Naive B cell (primary cell): ENCODE data around the gene USP6NL. TPM values are rescaled to one million over a fixed set of nuclear protein-coding genes. Genes with fewer than 3 reads are reported as not detected.

Source experiments
- ATAC-seq, 2 donors: fragments of 150-1000 bp; cut with Tn5 transposase; 2 replicates each; pipeline ENCODE4 v1.10.0; 2021; ENCODE audit warnings: low read depth in 2 of 2, mild to moderate bottlenecking in 2 of 2, moderate library complexity in 2 of 2
- DNase-seq: peaks from one replicate; pipeline ENCODE4 v3.0.0; 2022
- H3K27ac Mint-ChIP-seq, 6 donors: one replicate each; pipeline ENCODE4 v1.8.0; 2020 to 2022; ENCODE audit warnings: mild to moderate bottlenecking in 6 of 6, mixed read lengths in 6 of 6, moderate library complexity in 5 of 6, inconsistent platforms in 2 of 6
- H3K27me3 Mint-ChIP-seq, 3 donors: one replicate each; pipeline ENCODE4 v1.8.0; 2021 to 2022; ENCODE audit warnings: mixed read lengths in 3 of 3, mild to moderate bottlenecking in 1 of 3
- H3K36me3 Mint-ChIP-seq, 2 donors: one replicate each; pipeline ENCODE4 v1.8.0; 2020 to 2022; ENCODE audit warnings: mixed read lengths in 2 of 2, inconsistent platforms in 1 of 2, mild to moderate bottlenecking in 1 of 2
- H3K4me1 Mint-ChIP-seq, 3 donors: one replicate each; pipeline ENCODE4 v1.8.0; 2020 to 2022; ENCODE audit warnings: mixed read lengths in 3 of 3, inconsistent platforms in 1 of 3, mild to moderate bottlenecking in 1 of 3, moderate library complexity in 1 of 3
- H3K4me3 Mint-ChIP-seq, 8 donors: one replicate each; pipeline ENCODE4 v1.8.0; 2020 to 2022; ENCODE audit warnings: mild to moderate bottlenecking in 8 of 8, mixed read lengths in 8 of 8, moderate library complexity in 8 of 8, inconsistent platforms in 2 of 8
- H3K9me3 Mint-ChIP-seq, 7 donors: one replicate each; pipeline ENCODE4 v1.8.0; 2020 to 2022; ENCODE audit warnings: mixed read lengths in 7 of 7, mild to moderate bottlenecking in 5 of 7, inconsistent platforms in 2 of 7, moderate library complexity in 1 of 7
- polyA plus RNA-seq, 6 donors: library from polyadenylated mRNA; unstranded; fragments of 300-500 nt; fragmentation: Illumina TruSeq; gene quantifications; one replicate each; pipeline ENCODE4 v1.2.3, GENCODE V29; 2021; ENCODE audit warnings: low read depth in 6 of 6

The USP6NL gene
- polyA plus RNA-seq: 10 to 100 TPM; 37.8 to 56.8 (median 50.2) TPM

GRCh38 chr10:11611248-11612020 is at the start of gene USP6NL:
TSS of gene USP6NL (minus strand) at chr10:11611650. CDS start at chr10:11597634, 14,016 bp downstream.
- Mint-ChIP-seq H3K27ac (peak within 1 kb of the TSS; percentile 88 to 96 (median 94)), H3K27me3 (no peaks in the 10 kb centered on the region), H3K36me3 (no peaks in the 10 kb centered on the region), H3K4me1 (peaks cover 35 to 44% (median 36%) of the 10 kb centered on the region in 3 donors), H3K4me3 (peak within 1 kb of the TSS; percentile 90 to 100 (median 96)), H3K9me3 (peaks cover 0 to 2% (median 0%) of the 10 kb centered on the region in 7 donors)
- ATAC-seq (peak; percentile 78), DNase-seq (peak; percentile 77)

- DNase-seq (no peak), ATAC-seq (no peak)
- H3K27me3 Mint-ChIP-seq: no peaks in the 10 kb centered on the region
- peak overlapping the region in 1 of 6 donors; percentile 70 for H3K27ac Mint-ChIP-seq
- no peak overlapping the region for H3K4me3 Mint-ChIP-seq
- no peaks in the 10 kb centered on the region for H3K36me3 Mint-ChIP-seq
- H3K9me3 Mint-ChIP-seq: no peaks in the 10 kb centered on the region
- H3K4me1 Mint-ChIP-seq: peaks cover 42 to 62% (median 45%) of the 10 kb centered on the region in 3 donors
Observed at GRCh38 chr10:11658801-11659368, 47.4 kb upstream of the USP6NL start.

- DNase-seq (no peak), ATAC-seq (no peak)
- H3K36me3 Mint-ChIP-seq: no peaks in the 10 kb centered on the region
- peaks cover 19 to 38% (median 26%) of the 10 kb centered on the region in 3 donors for H3K4me1 Mint-ChIP-seq
- no peaks in the 10 kb centered on the region for H3K9me3 Mint-ChIP-seq
- H3K4me3 Mint-ChIP-seq: no peak overlapping the region
- peak overlapping the region in 1 of 6 donors; percentile 76 for H3K27ac Mint-ChIP-seq
- no peaks in the 10 kb centered on the region for H3K27me3 Mint-ChIP-seq
Observed at GRCh38 chr10:11655836-11656235, 44.4 kb upstream of the USP6NL start.

GRCh38 chr10:11654659-11655058 is 43.2 kb upstream of the USP6NL start:
- Mint-ChIP-seq H3K4me1 (peaks cover 16 to 28% (median 18%) of the 10 kb centered on the region in 3 donors), H3K36me3 (no peaks in the 10 kb centered on the region), H3K27ac (peak overlapping the region in 1 of 6 donors; percentile 51), H3K9me3 (no peaks in the 10 kb centered on the region), H3K27me3 (no peaks in the 10 kb centered on the region), H3K4me3 (no peak overlapping the region)
- no peak for DNase-seq
- ATAC-seq: no peak

- DNase-seq (no peak), ATAC-seq (no peak)
- peak overlapping the region in 1 of 8 donors; percentile 9 for H3K4me3 Mint-ChIP-seq
- H3K4me1 Mint-ChIP-seq: peaks cover 16 to 31% (median 19%) of the 10 kb centered on the region in 3 donors
- H3K27me3 Mint-ChIP-seq: no peaks in the 10 kb centered on the region
- H3K9me3 Mint-ChIP-seq: no peaks in the 10 kb centered on the region
- H3K36me3 Mint-ChIP-seq: no peaks in the 10 kb centered on the region
- peak overlapping the region in 1 of 6 donors; percentile 73 for H3K27ac Mint-ChIP-seq
Observed at GRCh38 chr10:11653758-11654471, 42.5 kb upstream of the USP6NL start.

- ATAC-seq: no peak
- no peak overlapping the region for H3K27ac Mint-ChIP-seq
- no peaks in the 10 kb centered on the region for H3K36me3 Mint-ChIP-seq
- no peaks in the 10 kb centered on the region for H3K27me3 Mint-ChIP-seq
- no peak overlapping the region for H3K4me3 Mint-ChIP-seq
- no peak for DNase-seq
- H3K4me1 Mint-ChIP-seq: peaks cover 7 to 22% (median 13%) of the 10 kb centered on the region in 3 donors
- no peaks in the 10 kb centered on the region for H3K9me3 Mint-ChIP-seq
Observed at GRCh38 chr10:11647676-11648075, 36.2 kb upstream of the USP6NL start.

- H3K4me3 Mint-ChIP-seq: peak overlapping the region in 1 of 8 donors; percentile 57
- peak overlapping the region in 2 of 6 donors; percentile 39 to 92 for H3K27ac Mint-ChIP-seq
- ATAC-seq (no peak), DNase-seq (no peak)
- H3K27me3 Mint-ChIP-seq: no peaks in the 10 kb centered on the region
- no peaks in the 10 kb centered on the region for H3K36me3 Mint-ChIP-seq
- H3K4me1 Mint-ChIP-seq: peaks cover 15 to 28% (median 19%) of the 10 kb centered on the region in 3 donors
- no peaks in the 10 kb centered on the region for H3K9me3 Mint-ChIP-seq
Observed at GRCh38 chr10:11646450-11646849, 35.0 kb upstream of the USP6NL start.

- Mint-ChIP-seq H3K27me3 (no peaks in the 10 kb centered on the region), H3K36me3 (no peaks in the 10 kb centered on the region), H3K4me1 (peaks cover 24 to 36% (median 27%) of the 10 kb centered on the region in 3 donors), H3K4me3 (peak overlapping the region in 1 of 8 donors; percentile 22), H3K9me3 (no peaks in the 10 kb centered on the region), H3K27ac (peak overlapping the region in 1 of 6 donors; percentile 60)
- no peak for ATAC-seq
- no peak for DNase-seq
Observed at GRCh38 chr10:11643039-11643438, 31.6 kb upstream of the USP6NL start.

- Mint-ChIP-seq H3K27ac (peak overlapping the region in 2 of 6 donors; percentile 12 to 60), H3K9me3 (no peaks in the 10 kb centered on the region), H3K36me3 (no peaks in the 10 kb centered on the region), H3K4me3 (no peak overlapping the region), H3K4me1 (peaks cover 25 to 41% (median 32%) of the 10 kb centered on the region in 3 donors), H3K27me3 (no peaks in the 10 kb centered on the region)
- ATAC-seq: no peak
- no peak for DNase-seq
Observed at GRCh38 chr10:11642566-11642965, 31.1 kb upstream of the USP6NL start.

- no peak for DNase-seq
- Mint-ChIP-seq H3K27ac (peak overlapping the region in 2 of 6 donors; percentile 22 to 56), H3K9me3 (peaks cover 0 to 2% (median 0%) of the 10 kb centered on the region in 7 donors), H3K4me3 (peak overlapping the region in 1 of 8 donors; percentile 56), H3K36me3 (no peaks in the 10 kb centered on the region), H3K4me1 (peaks cover 47 to 59% (median 56%) of the 10 kb centered on the region in 3 donors), H3K27me3 (no peaks in the 10 kb centered on the region)
- no peak for ATAC-seq
Observed at GRCh38 chr10:11639849-11640764, 28.7 kb upstream of the USP6NL start.

GRCh38 chr10:11639362-11639761 is 27.9 kb upstream of the USP6NL start:
- Mint-ChIP-seq H3K4me1 (peaks cover 50 to 61% (median 59%) of the 10 kb centered on the region in 3 donors), H3K9me3 (peaks cover 0 to 2% (median 0%) of the 10 kb centered on the region in 7 donors), H3K27me3 (no peaks in the 10 kb centered on the region), H3K27ac (no peak overlapping the region), H3K4me3 (peak overlapping the region in 2 of 8 donors; percentile 56 to 70), H3K36me3 (no peaks in the 10 kb centered on the region)
- DNase-seq (no peak), ATAC-seq (no peak)

GRCh38 chr10:11638055-11638698 is 26.7 kb upstream of the USP6NL start:
- Mint-ChIP-seq H3K9me3 (peaks cover 0 to 2% (median 0%) of the 10 kb centered on the region in 7 donors), H3K36me3 (no peaks in the 10 kb centered on the region), H3K4me1 (peaks cover 50 to 63% (median 55%) of the 10 kb centered on the region in 3 donors), H3K27me3 (no peaks in the 10 kb centered on the region), H3K4me3 (peak overlapping the region in 4 of 8 donors; percentile 11 to 40 (median 19)), H3K27ac (peak overlapping the region in 4 of 6 donors; percentile 8 to 71 (median 70))
- ATAC-seq (peak; percentile 71 to 89), DNase-seq (peak; percentile 19)
